Neutrophil (primary cell): ENCODE measurements around the gene RNF40.
A peak's percentile ranks its signal among the peaks of the same experiment; 100 is the strongest.

ENCODE experiments used
- H3K27ac ChIP-seq: fragments of 200-600 bp; sonication (generic); 2 replicates; pipeline ENCODE4 v1.5.1; 2016; ENCODE audit warnings: mild to moderate bottlenecking, moderate library complexity
- H3K27me3 ChIP-seq: fragments of 200-600 bp; sonication (generic); 2 replicates; pipeline ENCODE4 v1.6.0; 2016; ENCODE audit warnings: mild to moderate bottlenecking
- H3K36me3 ChIP-seq: fragments of 200-600 bp; sonication (generic); 2 replicates; pipeline ENCODE4 v1.5.1; 2017
- H3K4me1 ChIP-seq, 2 experiments: fragments of 200-600 bp in 1 of 2; sonication (generic) in 1 of 2; 1 replicate in 1 of 2; 2 replicates in 1 of 2; pipeline versions ENCODE4 v1.5.1 to v1.6.1; 2013 to 2016; ENCODE audit warnings: low read depth in 1 of 2, low read length in 1 of 2, mild to moderate bottlenecking in 1 of 2, moderate library complexity in 1 of 2; ENCODE audit not compliant: control insufficient read depth in 1 of 2, insufficient read depth in 1 of 2
- H3K4me3 ChIP-seq, 2 experiments: fragments of 200-600 bp in 1 of 2; sonication (generic) in 1 of 2; 1 replicate in 1 of 2; 2 replicates in 1 of 2; pipeline ENCODE4 v1.5.1; 2013 to 2016; ENCODE audit warnings: low read depth in 1 of 2, low read length in 1 of 2, mild to moderate bottlenecking in 1 of 2, moderate library complexity in 1 of 2
- H3K9me3 ChIP-seq: fragments of 200-600 bp; sonication (generic); 2 replicates; pipeline ENCODE4 v1.5.1; 2016
- CTCF ChIP-seq: fragments of 200-600 bp; sonication (generic); IDR thresholded peaks from 2 replicates; pipeline ENCODE4 v1.5.1; 2016; ENCODE audit warnings: antibody characterized with exemption

The RNF40 gene

GRCh38 chr16:30777591-30778297 lies 15.6 kb downstream of the RNF40 start:
- TF ChIP-seq CTCF, result no peak
- Histone ChIP-seq H3K4me3 (no peak overlapping the region), H3K27ac (no peak overlapping the region), H3K36me3 (peaks cover 31% of the 10 kb centered on the region), H3K9me3 (no peaks in the 10 kb centered on the region), H3K4me1 (peaks cover 43 to 47% of the 10 kb centered on the region in 2 experiments), H3K27me3 (peaks cover 10% of the 10 kb centered on the region)

- no peak overlapping the region for H3K4me3 ChIP-seq
- peaks cover 43 to 47% of the 10 kb centered on the region in 2 experiments for H3K4me1 ChIP-seq
- no peak for TF ChIP-seq CTCF
- H3K36me3 ChIP-seq, result peaks cover 31% of the 10 kb centered on the region
- H3K27ac ChIP-seq, result no peak overlapping the region
- peaks cover 10% of the 10 kb centered on the region for H3K27me3 ChIP-seq
- no peaks in the 10 kb centered on the region for H3K9me3 ChIP-seq
These were observed 16.6 kb downstream of the RNF40 start for GRCh38 chr16:30778549-30779244.

GRCh38 chr16:30779596-30779995 lies 17.5 kb downstream of the RNF40 start:
- H3K36me3 ChIP-seq, result peaks cover 24% of the 10 kb centered on the region
- no peak for TF ChIP-seq CTCF
- H3K27ac ChIP-seq, result peak overlapping the region; percentile 61
- H3K9me3 ChIP-seq, result no peaks in the 10 kb centered on the region
- peaks cover 10% of the 10 kb centered on the region for H3K27me3 ChIP-seq
- H3K4me3 ChIP-seq, result no peak overlapping the region
- H3K4me1 ChIP-seq, result peaks cover 40 to 44% of the 10 kb centered on the region in 2 experiments

GRCh38 chr16:30780021-30780420 lies 17.9 kb downstream of the RNF40 start:
- Histone ChIP-seq H3K4me3 (no peak overlapping the region), H3K9me3 (no peaks in the 10 kb centered on the region), H3K27ac (peak overlapping the region; percentile 61), H3K27me3 (peaks cover 10% of the 10 kb centered on the region), H3K36me3 (peaks cover 20% of the 10 kb centered on the region), H3K4me1 (peaks cover 36 to 40% of the 10 kb centered on the region in 2 experiments)
- no peak for TF ChIP-seq CTCF

GRCh38 chr16:30780549-30780948 lies 18.4 kb downstream of the RNF40 start:
- H3K9me3 ChIP-seq, result no peaks in the 10 kb centered on the region
- H3K4me3 ChIP-seq, result no peak overlapping the region
- H3K27me3 ChIP-seq, result peaks cover 9% of the 10 kb centered on the region
- H3K27ac ChIP-seq, result peak overlapping the region; percentile 61
- peaks cover 32 to 34% of the 10 kb centered on the region in 2 experiments for H3K4me1 ChIP-seq
- H3K36me3 ChIP-seq, result peaks cover 18% of the 10 kb centered on the region
- TF ChIP-seq CTCF, result no peak
